H9 (cell line): Measurements from ENCODE around the gene ENGASE. TPM values are rescaled to one million over a fixed set of nuclear protein-coding genes. Genes with fewer than 3 reads are reported as not detected.

Experiments used
- DNase-seq: peaks from one replicate; pipeline ENCODE4 v3.0.0-alpha.2; 2017
- H2AFZ ChIP-seq: one replicate; pipeline ENCODE4 v1.6.1; 2013; ENCODE audit warnings: mild to moderate bottlenecking, low read length, control low read depth, moderate library complexity
- H2AK5ac ChIP-seq: 2 replicates; pipeline ENCODE4 v1.6.1; 2013; ENCODE audit warnings: low read length, control low read depth, mixed read lengths; ENCODE audit not compliant: insufficient read length
- H2BK120ac ChIP-seq: one replicate; pipeline ENCODE4 v1.6.1; 2013; ENCODE audit warnings: low read depth, mild to moderate bottlenecking, low read length, control low read depth, inconsistent platforms; ENCODE audit not compliant: poor library complexity, severe bottlenecking
- H2BK12ac ChIP-seq: 2 replicates; pipeline ENCODE4 v1.6.1; 2013; ENCODE audit warnings: low read length, control low read depth, mixed read lengths, low read depth; ENCODE audit not compliant: insufficient read length
- H2BK15ac ChIP-seq: 2 replicates; pipeline ENCODE4 v1.6.1; 2013; ENCODE audit warnings: low read depth, low read length, control low read depth
- H2BK20ac ChIP-seq: one replicate; pipeline ENCODE4 v1.6.1; 2013; ENCODE audit warnings: low read depth, mild to moderate bottlenecking, low read length, control low read depth, inconsistent platforms; ENCODE audit not compliant: poor library complexity, severe bottlenecking
- H2BK5ac ChIP-seq: 2 replicates; pipeline ENCODE4 v1.6.1; 2013; ENCODE audit warnings: low read length, control low read depth, mixed read lengths; ENCODE audit not compliant: insufficient read length
- H3K14ac ChIP-seq: 2 replicates; pipeline ENCODE4 v1.6.1; 2013; ENCODE audit warnings: low read length, control low read depth; ENCODE audit not compliant: insufficient read depth
- H3K18ac ChIP-seq: 2 replicates; pipeline ENCODE4 v1.6.1; 2013; ENCODE audit warnings: low read depth, mild to moderate bottlenecking, mixed read lengths, low read length, control low read depth; ENCODE audit not compliant: insufficient read length
- H3K23ac ChIP-seq: 2 replicates; pipeline ENCODE4 v1.6.1; 2013; ENCODE audit warnings: low read length, control low read depth, mixed read lengths, low read depth; ENCODE audit not compliant: insufficient read length
- H3K23me2 ChIP-seq: 2 replicates; pipeline ENCODE4 v1.6.1; 2013; ENCODE audit warnings: low read depth, mild to moderate bottlenecking, mixed read lengths, low read length, control low read depth; ENCODE audit not compliant: insufficient read length, poor library complexity, severe bottlenecking
- H3K27ac ChIP-seq: 2 replicates; pipeline ENCODE4 v1.5.1; 2013; ENCODE audit warnings: low read length, control low read depth, mixed read lengths, low read depth; ENCODE audit not compliant: insufficient read length
- H3K27me3 ChIP-seq: 2 replicates; pipeline ENCODE4 v1.6.1; 2013; ENCODE audit warnings: low read length, control low read depth, inconsistent platforms; ENCODE audit not compliant: insufficient read depth
- H3K4ac ChIP-seq: 2 replicates; pipeline ENCODE4 v1.6.1; 2013; ENCODE audit warnings: low read depth, mild to moderate bottlenecking, control low read depth, inconsistent platforms, low read length, moderate library complexity
- H3K4me1 ChIP-seq: 2 replicates; pipeline ENCODE4 v1.6.1; 2013; ENCODE audit warnings: low read length, control low read depth, inconsistent platforms; ENCODE audit not compliant: insufficient read depth
- H3K4me2 ChIP-seq: 2 replicates; pipeline ENCODE4 v1.6.1; 2013; ENCODE audit warnings: low read length, control low read depth, mixed read lengths; ENCODE audit not compliant: insufficient read length, insufficient read depth
- H3K56ac ChIP-seq: 2 replicates; pipeline ENCODE4 v1.6.1; 2013; ENCODE audit warnings: low read depth, mild to moderate bottlenecking, mixed read lengths, low read length, control low read depth; ENCODE audit not compliant: insufficient read length
- H3K79me1 ChIP-seq: 2 replicates; pipeline ENCODE4 v1.6.1; 2013; ENCODE audit warnings: low read depth, mild to moderate bottlenecking, moderate library complexity, low read length, control low read depth, inconsistent platforms; ENCODE audit not compliant: insufficient read depth, poor library complexity, severe bottlenecking
- H3K79me2 ChIP-seq: 2 replicates; pipeline ENCODE4 v1.6.1; 2013; ENCODE audit warnings: low read length, control low read depth, inconsistent platforms; ENCODE audit not compliant: insufficient read depth
- H3K9ac ChIP-seq: 2 replicates; pipeline ENCODE4 v1.6.1; 2013; ENCODE audit warnings: low read length, control low read depth, mixed read lengths; ENCODE audit not compliant: insufficient read length; ENCODE audit errors: extremely low read depth
- H3K9me3 ChIP-seq: one replicate; pipeline ENCODE4 v1.6.1; 2013; ENCODE audit warnings: low read depth, low read length, inconsistent platforms; ENCODE audit not compliant: control insufficient read depth
- H3T11ph ChIP-seq: one replicate; pipeline ENCODE4 v1.6.1; 2013; ENCODE audit warnings: mild to moderate bottlenecking, low read length, control low read depth, inconsistent platforms
- H4K20me1 ChIP-seq: one replicate; pipeline ENCODE4 v1.6.1; 2013; ENCODE audit not compliant: control insufficient read depth, insufficient read length, insufficient read depth
- H4K5ac ChIP-seq: 2 replicates; pipeline ENCODE4 v1.6.1; 2013; ENCODE audit warnings: low read depth, mild to moderate bottlenecking, mixed read lengths, low read length, control low read depth; ENCODE audit not compliant: insufficient read length
- H4K8ac ChIP-seq: replicated peaks from 2 replicates; pipeline ENCODE4 v1.6.1; 2013; ENCODE audit warnings: low read length, control low read depth, mixed read lengths, low read depth; ENCODE audit not compliant: insufficient read length
- H4K91ac ChIP-seq: 2 replicates; pipeline ENCODE4 v1.6.1; 2013; ENCODE audit warnings: low read depth, mild to moderate bottlenecking, moderate library complexity, mixed read lengths, low read length, control low read depth; ENCODE audit not compliant: insufficient read length
- H3K27ac Mint-ChIP-seq, 3 experiments: 2 replicates in 2 of 3; 3 replicates in 1 of 3; pipeline ENCODE4 v1.8.0; 2020 to 2021; ENCODE audit warnings: mixed read lengths in 3 of 3, mild to moderate bottlenecking in 1 of 3, moderate library complexity in 1 of 3
- H3K27me3 Mint-ChIP-seq: 2 replicates; pipeline ENCODE4 v1.8.0; 2021; ENCODE audit warnings: low read depth, mild to moderate bottlenecking, moderate library complexity, mixed read lengths
- H3K36me3 Mint-ChIP-seq, 3 experiments: 2 replicates in 2 of 3; 3 replicates in 1 of 3; pipeline ENCODE4 v1.8.0; 2020 to 2021; ENCODE audit warnings: low read depth in 3 of 3, mixed read lengths in 3 of 3; ENCODE audit not compliant: insufficient read depth in 1 of 3
- H3K4me1 Mint-ChIP-seq, 2 experiments: 2 replicates each; pipeline ENCODE4 v1.8.0; 2020; ENCODE audit warnings: mixed read lengths in 2 of 2
- H3K4me3 Mint-ChIP-seq, 2 experiments: 2 replicates in 1 of 2; 3 replicates in 1 of 2; pipeline ENCODE4 v1.8.0; 2020 to 2021; ENCODE audit warnings: mild to moderate bottlenecking in 2 of 2, mixed read lengths in 2 of 2, moderate library complexity in 1 of 2
- H3K9me3 Mint-ChIP-seq, 2 experiments: 2 replicates in 1 of 2; 3 replicates in 1 of 2; pipeline ENCODE4 v1.8.0; 2020; ENCODE audit warnings: mild to moderate bottlenecking in 2 of 2, mixed read lengths in 2 of 2, moderate library complexity in 1 of 2
- WGBS: extraction: QIAGEN DNeasy Blood & Tissue Kit; methylation state at CpG from one replicate; pipeline ENCODE4 v1.1.7; 2013; ENCODE audit warnings: missing lambda C conversion rate, low lambda C conversion rate, mixed read lengths; ENCODE audit not compliant: insufficient read length; ENCODE audit errors: extremely low coverage; 5-methylcytosine and 5-hydroxymethylcytosine counted together
- total RNA-seq: library from RNA; stranded (reverse); gene quantifications from 2 replicates; pipeline ENCODE4 v1.2.1, GENCODE V29; 2021
- TF ChIP-seq, protein P1 (sequence below): fragments of 200-600 bp; sonication (generic); conservative IDR thresholded peaks from 3 replicates; pipeline ENCODE4 v1.8.0; 2021; ENCODE audit warnings: antibody characterized with exemption, mild to moderate bottlenecking

Gene ENGASE
- total RNA-seq, 1 experiment from 2014 or later = 20.6 TPM

DNA sequence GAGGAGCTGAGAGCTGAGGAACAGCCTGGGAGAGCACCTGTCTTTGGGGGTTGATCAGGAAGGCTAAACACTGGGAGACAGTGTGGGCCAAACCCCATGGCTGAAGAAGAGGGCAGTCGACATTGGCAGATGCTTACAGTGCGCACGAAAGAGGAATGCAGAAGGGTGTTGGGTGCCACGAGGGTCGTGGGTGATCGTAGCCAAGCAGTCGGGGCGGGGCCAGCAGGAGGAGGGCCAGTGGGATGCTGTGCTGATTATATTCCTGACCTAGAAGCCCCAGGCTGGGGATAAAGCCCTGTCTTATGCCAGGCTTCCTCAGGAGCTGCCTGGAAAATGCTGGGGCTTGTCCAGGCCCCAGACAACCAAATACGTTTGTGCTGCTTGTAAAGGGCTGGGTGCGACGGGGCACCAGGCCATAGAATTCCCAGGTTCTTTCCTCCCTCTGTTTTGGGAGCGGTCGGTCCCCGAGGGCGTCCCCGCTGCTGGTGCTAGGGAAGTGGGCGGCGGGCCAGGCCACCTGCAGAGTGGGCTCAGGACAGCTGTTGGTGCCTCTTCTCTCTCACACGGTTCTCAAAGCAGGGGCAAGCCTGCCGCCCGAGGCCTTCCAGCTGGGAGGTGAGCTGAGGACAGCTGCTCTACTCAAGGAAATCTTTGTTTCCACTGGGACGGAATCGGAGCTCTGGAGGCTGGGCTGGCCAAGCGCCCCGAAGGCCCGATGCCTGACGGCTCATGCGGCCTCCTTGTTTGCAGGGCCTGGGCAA is 40.7 kb upstream of the ENGASE start:
- Histone ChIP-seq H3K23ac (no peak overlapping the region), H2AK5ac (no peak overlapping the region), H4K20me1 (no peaks in the 10 kb centered on the region), H3K4me2 (no peak overlapping the region), H3K9ac (no peak overlapping the region), H3K4ac (no peak overlapping the region), H2BK20ac (no peak overlapping the region), H3K18ac (no peak overlapping the region), H2BK120ac (no peak overlapping the region), H3K9me3 (no peaks in the 10 kb centered on the region), H3K27me3 (no peaks in the 10 kb centered on the region), H3K4me1 (no peaks in the 10 kb centered on the region), H3K56ac (no peak overlapping the region), H3K14ac (no peak overlapping the region; the same call in 1 of the 2 replicates), H3K23me2 (peaks cover 3% of the 10 kb centered on the region), H3T11ph (no peak overlapping the region), H4K5ac (no peak overlapping the region), H4K8ac (no peak overlapping the region), H2BK5ac (no peak overlapping the region), H3K79me2 (no peaks in the 10 kb centered on the region), H4K91ac (no peak overlapping the region), H2BK12ac (no peak overlapping the region), H3K27ac (no peak overlapping the region), H2BK15ac (no peak overlapping the region), H3K79me1 (no peaks in the 10 kb centered on the region), H2AFZ (no peak overlapping the region)
- H3K4me3 Mint-ChIP-seq = no peak overlapping the region
- peaks cover 87% of the 10 kb centered on the region for H3K27me3 Mint-ChIP-seq
- DNase-seq = no peak
- H3K27ac Mint-ChIP-seq = no peak overlapping the region
- no CpG with 5 or more reads among the region's 28 CpGs for WGBS
- TF ChIP-seq, protein P1, sequence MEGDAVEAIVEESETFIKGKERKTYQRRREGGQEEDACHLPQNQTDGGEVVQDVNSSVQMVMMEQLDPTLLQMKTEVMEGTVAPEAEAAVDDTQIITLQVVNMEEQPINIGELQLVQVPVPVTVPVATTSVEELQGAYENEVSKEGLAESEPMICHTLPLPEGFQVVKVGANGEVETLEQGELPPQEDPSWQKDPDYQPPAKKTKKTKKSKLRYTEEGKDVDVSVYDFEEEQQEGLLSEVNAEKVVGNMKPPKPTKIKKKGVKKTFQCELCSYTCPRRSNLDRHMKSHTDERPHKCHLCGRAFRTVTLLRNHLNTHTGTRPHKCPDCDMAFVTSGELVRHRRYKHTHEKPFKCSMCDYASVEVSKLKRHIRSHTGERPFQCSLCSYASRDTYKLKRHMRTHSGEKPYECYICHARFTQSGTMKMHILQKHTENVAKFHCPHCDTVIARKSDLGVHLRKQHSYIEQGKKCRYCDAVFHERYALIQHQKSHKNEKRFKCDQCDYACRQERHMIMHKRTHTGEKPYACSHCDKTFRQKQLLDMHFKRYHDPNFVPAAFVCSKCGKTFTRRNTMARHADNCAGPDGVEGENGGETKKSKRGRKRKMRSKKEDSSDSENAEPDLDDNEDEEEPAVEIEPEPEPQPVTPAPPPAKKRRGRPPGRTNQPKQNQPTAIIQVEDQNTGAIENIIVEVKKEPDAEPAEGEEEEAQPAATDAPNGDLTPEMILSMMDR = no peak
- H3K36me3 Mint-ChIP-seq = no peaks in the 10 kb centered on the region
- peaks cover 3 to 8% of the 10 kb centered on the region in 2 experiments; a peak in 2 of 4 replicates for H3K4me1 Mint-ChIP-seq
- H3K9me3 Mint-ChIP-seq = no peaks in the 10 kb centered on the region
